OCI-LY1 (cell line): ENCODE results near the gene GANC.
"Not testable (repeated sequence)": the region's sequence is repeated elsewhere in the genome, so short reads cannot be mapped to it uniquely, and the experiment has no call there.

ENCODE experiments used
- H2AFZ ChIP-seq: fragments of 200-600 bp; sonication (generic), shearing (Covaris generic); 2 replicates; pipeline ENCODE4 v1.6.0; 2014; ENCODE audit warnings: antibody characterized with exemption, mild to moderate bottlenecking, low read length
- H3F3A ChIP-seq: fragments of 200-600 bp; sonication (generic), shearing (Covaris generic); 2 replicates; pipeline ENCODE4 v1.6.0; 2014; ENCODE audit warnings: mild to moderate bottlenecking, antibody characterized with exemption, low read length, moderate library complexity; ENCODE audit not compliant: insufficient read depth
- H3K27ac ChIP-seq: fragments of 200-600 bp; sonication (generic); 2 replicates; pipeline ENCODE4 v1.5.1; 2014; ENCODE audit warnings: low read length, mixed run types, mild to moderate bottlenecking, low read depth; ENCODE audit not compliant: poor library complexity, severe bottlenecking
- H3K27me3 ChIP-seq: fragments of 200-600 bp; sonication (generic); 2 replicates; pipeline ENCODE4 v1.6.0; 2014; ENCODE audit warnings: antibody characterized with exemption, mild to moderate bottlenecking, low read length, moderate library complexity; ENCODE audit not compliant: insufficient read depth
- H3K36me3 ChIP-seq: fragments of 200-600 bp; sonication (generic); 2 replicates; pipeline ENCODE4 v1.6.1; 2014; ENCODE audit warnings: mild to moderate bottlenecking, antibody characterized with exemption, low read length, moderate library complexity, mixed read lengths; ENCODE audit not compliant: insufficient read depth
- H3K4me1 ChIP-seq: fragments of 200-600 bp; sonication (generic); 2 replicates; pipeline ENCODE4 v1.5.1; 2014; ENCODE audit warnings: mild to moderate bottlenecking, low read length, moderate library complexity; ENCODE audit not compliant: insufficient read depth, severe bottlenecking
- H3K4me2 ChIP-seq: fragments of 200-600 bp; sonication (generic), shearing (Covaris generic); 2 replicates; pipeline ENCODE4 v1.6.1; 2014; ENCODE audit warnings: low read length
- H3K4me3 ChIP-seq: fragments of 200-600 bp; sonication (generic); 2 replicates; pipeline ENCODE4 v1.5.1; 2014; ENCODE audit warnings: low read length, low read depth, mild to moderate bottlenecking, mixed read lengths; ENCODE audit not compliant: poor library complexity, severe bottlenecking
- H3K79me2 ChIP-seq: fragments of 200-600 bp; shearing (Covaris generic); 2 replicates; pipeline ENCODE4 v1.6.1; 2016; ENCODE audit warnings: mixed run types, low read length, mixed read lengths; ENCODE audit not compliant: insufficient read depth
- H3K9ac ChIP-seq: fragments of 200-600 bp; sonication (generic), shearing (Covaris generic); 2 replicates; pipeline ENCODE4 v1.6.1; 2014; ENCODE audit warnings: mild to moderate bottlenecking, low read length, mixed read lengths
- H3K9me2 ChIP-seq: fragments of 200-600 bp; sonication (generic), shearing (Covaris generic); 2 replicates; pipeline ENCODE4 v1.6.1; 2014; ENCODE audit warnings: low read depth, mild to moderate bottlenecking, low read length, mixed read lengths
- H3K9me3 ChIP-seq: fragments of 200-600 bp; shearing (Covaris generic); 2 replicates; pipeline ENCODE4 v1.6.1; 2014; ENCODE audit warnings: low read length, mixed read lengths
- H4K20me1 ChIP-seq: fragments of 200-600 bp; sonication (generic), shearing (Covaris generic); 2 replicates; pipeline ENCODE4 v1.6.0; 2016; ENCODE audit warnings: mild to moderate bottlenecking, low read length; ENCODE audit not compliant: insufficient read depth
- CTCF ChIP-seq: fragments of 200-600 bp; sonication (generic), shearing (Covaris generic); IDR thresholded peaks from 2 replicates; pipeline ENCODE4 v1.5.1; 2017; ENCODE audit warnings: mild to moderate bottlenecking, antibody characterized with exemption, low read length, moderate library complexity, mixed read lengths
- EZH2 ChIP-seq: fragments of 200-600 bp; sonication (generic), shearing (Covaris generic); IDR thresholded peaks from 2 replicates; pipeline ENCODE4 v1.8.0; 2017; ENCODE audit warnings: borderline replicate concordance, mixed run types, mild to moderate bottlenecking, antibody characterized with exemption, low read length, moderate library complexity, mixed read lengths

GANC gene

GRCh38 chr15:42272939-42273899 lies at the start of gene GANC, which contains the start of gene TMEM87A:
Gene GANC, plus strand, starts transcription at chr15:42273201. Its CDS starts 1,281 bp downstream, at chr15:42274482.
Gene TMEM87A, minus strand, starts transcription at chr15:42273433. Its CDS starts 35 bp downstream, at chr15:42273398.
- Histone ChIP-seq H3K4me2 (peak within 1 kb of the TSS; percentile 89), H3K79me2 (peaks cover 39% of the 10 kb centered on the region), H3K4me3 (peak within 1 kb of the TSS; percentile 83), H3K9me2 (no peaks in the 10 kb centered on the region), H3K4me1 (peaks cover 37% of the 10 kb centered on the region), H4K20me1 (no peaks in the 10 kb centered on the region), H3K27ac (peak within 1 kb of the TSS; percentile 86), H2AFZ (peak within 1 kb of the TSS; percentile 38; the same call in 1 of the 2 replicates), H3K36me3 (peaks cover 16% of the 10 kb centered on the region), H3K27me3 (no peaks in the 10 kb centered on the region), H3K9me3 (no peaks in the 10 kb centered on the region), H3K9ac (peak within 1 kb of the TSS; percentile 86), H3F3A (no peaks in the 10 kb centered on the region)
- no peak for TF ChIP-seq EZH2
- TF ChIP-seq CTCF = no peak

GRCh38 chr15:42226648-42227047 lies 46.4 kb upstream of the GANC start:
- Histone ChIP-seq H3K4me1 (no peaks in the 10 kb centered on the region), H4K20me1 (no peaks in the 10 kb centered on the region), H3K79me2 (no peaks in the 10 kb centered on the region), H3K4me3 (no peak overlapping the region), H3F3A (no peaks in the 10 kb centered on the region), H3K4me2 (no peak overlapping the region), H3K27me3 (no peaks in the 10 kb centered on the region), H3K36me3 (peaks cover 45% of the 10 kb centered on the region), H3K9me2 (no peaks in the 10 kb centered on the region), H3K9me3 (no peaks in the 10 kb centered on the region), H3K9ac (no peak overlapping the region), H2AFZ (no peak overlapping the region), H3K27ac (no peak overlapping the region)
- TF ChIP-seq EZH2 = no peak
- no peak for TF ChIP-seq CTCF

GRCh38 chr15:42228036-42228435 lies 45.0 kb upstream of the GANC start:
- no peaks in the 10 kb centered on the region for H3K4me1 ChIP-seq
- H3K9ac ChIP-seq = no peak overlapping the region
- no peak overlapping the region for H2AFZ ChIP-seq
- H4K20me1 ChIP-seq = no peaks in the 10 kb centered on the region
- no peak overlapping the region for H3K4me2 ChIP-seq
- H3K27me3 ChIP-seq = no peaks in the 10 kb centered on the region
- TF ChIP-seq EZH2 (no peak), CTCF (no peak)
- no peaks in the 10 kb centered on the region for H3F3A ChIP-seq
- H3K36me3 ChIP-seq = peaks cover 52% of the 10 kb centered on the region
- H3K79me2 ChIP-seq = no peaks in the 10 kb centered on the region
- H3K27ac ChIP-seq = no peak overlapping the region
- no peak overlapping the region for H3K4me3 ChIP-seq
- no peaks in the 10 kb centered on the region for H3K9me3 ChIP-seq
- H3K9me2 ChIP-seq = no peaks in the 10 kb centered on the region

GRCh38 chr15:42228981-42229380 lies 44.0 kb upstream of the GANC start:
- H3K27ac ChIP-seq, H3K4me1 ChIP-seq, H2AFZ ChIP-seq, H3K9ac ChIP-seq, H4K20me1 ChIP-seq, H3F3A ChIP-seq, H3K4me2 ChIP-seq, H3K9me3 ChIP-seq, H3K4me3 ChIP-seq, H3K79me2 ChIP-seq, H3K9me2 ChIP-seq, H3K27me3 ChIP-seq: not testable (repeated sequence)
- H3K36me3 ChIP-seq = peaks cover 57% of the 10 kb centered on the region
